Muscle of leg (tissue), 11 donors: ENCODE data around the gene CDH4. TPM values are rescaled to one million over a fixed set of nuclear protein-coding genes. Genes with fewer than 3 reads are reported as not detected.

Experiments used
- DNase-seq: peaks from one replicate; pipeline ENCODE4 v3.0.0; 2013
- H3K27ac ChIP-seq: one replicate; pipeline ENCODE4 v1.5.1; 2013; ENCODE audit warnings: mild to moderate bottlenecking, low read length, control low read depth
- H3K27me3 ChIP-seq: one replicate; pipeline ENCODE4 v1.6.1; 2013; ENCODE audit warnings: low read length; ENCODE audit not compliant: control insufficient read depth, insufficient read depth
- H3K36me3 ChIP-seq: one replicate; pipeline ENCODE4 v1.6.1; 2013; ENCODE audit warnings: low read length; ENCODE audit not compliant: control insufficient read depth, insufficient read depth
- H3K4me1 ChIP-seq: one replicate; pipeline ENCODE4 v1.6.1; 2013; ENCODE audit warnings: low read length; ENCODE audit not compliant: control insufficient read depth, insufficient read depth
- H3K4me3 ChIP-seq: one replicate; pipeline ENCODE4 v1.5.1; 2013; ENCODE audit warnings: low read length, control low read depth
- H3K9me3 ChIP-seq: replicated peaks from 2 replicates; pipeline ENCODE4 v1.6.1; 2013; ENCODE audit warnings: low read depth, low read length; ENCODE audit not compliant: control insufficient read depth
- WGBS: methylation state at CpG from one replicate; pipeline ENCODE4 v1.1.5; 2013; ENCODE audit warnings: missing lambda C conversion rate; ENCODE audit not compliant: insufficient coverage; 5-methylcytosine and 5-hydroxymethylcytosine counted together
- polyA plus RNA-seq, 8 donors: library from polyadenylated mRNA; unstranded; fragments of 120-200 nt; gene quantifications; one replicate each; pipeline versions ENCODE4 v1.2.1 to v1.2.3, GENCODE V29; 2013; ENCODE audit warnings: inconsistent platforms in 1 of 8, low replicate concordance in 1 of 8; ENCODE audit not compliant: insufficient read length in 8 of 8, insufficient read depth in 1 of 8
- total RNA-seq: library from RNA; stranded (reverse); fragments of 120-200 nt; gene quantifications from one replicate; pipeline ENCODE4 v1.2.4, GENCODE V29; 2013

CDH4 gene
- total and polyA plus RNA-seq, 9 donors = 0.66 to 1.4 (median 1.2) TPM

DNA sequence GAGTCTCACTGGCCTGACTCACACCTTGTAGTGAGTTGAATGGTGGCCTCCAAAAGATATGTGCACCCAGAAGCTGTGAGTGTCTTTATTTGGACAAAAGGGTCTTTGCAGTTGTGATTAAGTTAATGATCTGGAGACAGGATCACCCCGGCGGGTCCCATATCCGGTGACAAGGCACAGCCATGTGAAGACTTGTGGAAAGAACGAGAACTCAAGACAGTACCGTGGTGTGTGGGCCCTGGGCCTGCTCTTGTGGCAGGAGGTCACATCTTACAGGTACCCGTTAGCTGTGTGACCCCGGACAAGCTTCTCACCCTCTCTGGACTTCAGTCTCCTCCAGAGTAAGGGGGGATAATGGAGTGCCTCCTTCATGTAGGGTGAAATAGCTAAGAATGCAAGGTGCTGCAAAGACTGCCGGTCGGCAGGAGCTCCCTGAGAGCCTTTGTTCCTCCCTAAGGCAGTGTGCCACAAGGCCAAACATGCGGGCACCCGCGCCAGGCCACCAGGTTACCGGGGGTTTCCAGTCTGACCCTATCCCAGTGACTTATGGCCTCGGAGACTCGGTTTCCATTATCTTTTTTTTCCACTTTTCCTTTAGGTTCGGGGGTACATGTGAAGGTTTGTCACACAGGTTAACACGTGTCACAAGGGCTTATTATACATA, 39.2 kb downstream of the CDH4 start:
- peaks cover 6% of the 10 kb centered on the region for H3K27me3 ChIP-seq
- H3K4me1 ChIP-seq = no peaks in the 10 kb centered on the region
- no peak for DNase-seq
- no peaks in the 10 kb centered on the region for H3K36me3 ChIP-seq
- WGBS = 89% methylated on average over 15 of the region's 17 CpGs
- H3K9me3 ChIP-seq = peaks cover 8% of the 10 kb centered on the region
- no peak overlapping the region for H3K4me3 ChIP-seq
- no peak overlapping the region for H3K27ac ChIP-seq

DNA sequence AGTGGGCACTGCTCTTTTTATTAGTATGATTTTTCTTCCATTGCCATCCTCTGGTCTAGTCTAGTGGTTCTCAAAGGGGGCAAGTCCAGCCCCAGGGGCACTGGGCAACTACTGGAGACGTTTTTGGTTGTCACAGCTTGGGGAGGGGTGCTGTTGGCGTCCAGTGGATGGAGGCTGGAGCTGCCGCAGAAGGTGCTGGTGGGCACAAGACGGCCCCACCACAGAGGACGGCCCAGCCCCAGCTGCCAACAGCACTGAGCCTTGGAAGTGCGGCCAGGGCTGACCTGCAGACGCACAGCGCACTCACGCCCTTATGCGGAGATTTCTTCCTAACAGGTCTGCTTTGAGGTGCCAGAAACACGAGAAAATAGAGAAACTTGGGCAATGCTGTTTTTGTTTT, 40.3 kb downstream of the CDH4 start:
- no peak overlapping the region for H3K4me3 ChIP-seq
- H3K4me1 ChIP-seq = no peaks in the 10 kb centered on the region
- 87% methylated on average over 11 of the region's 11 CpGs for WGBS
- DNase-seq = no peak
- no peaks in the 10 kb centered on the region for H3K36me3 ChIP-seq
- peaks cover 8% of the 10 kb centered on the region for H3K9me3 ChIP-seq
- no peak overlapping the region for H3K27ac ChIP-seq
- H3K27me3 ChIP-seq = peaks cover 8% of the 10 kb centered on the region

DNA sequence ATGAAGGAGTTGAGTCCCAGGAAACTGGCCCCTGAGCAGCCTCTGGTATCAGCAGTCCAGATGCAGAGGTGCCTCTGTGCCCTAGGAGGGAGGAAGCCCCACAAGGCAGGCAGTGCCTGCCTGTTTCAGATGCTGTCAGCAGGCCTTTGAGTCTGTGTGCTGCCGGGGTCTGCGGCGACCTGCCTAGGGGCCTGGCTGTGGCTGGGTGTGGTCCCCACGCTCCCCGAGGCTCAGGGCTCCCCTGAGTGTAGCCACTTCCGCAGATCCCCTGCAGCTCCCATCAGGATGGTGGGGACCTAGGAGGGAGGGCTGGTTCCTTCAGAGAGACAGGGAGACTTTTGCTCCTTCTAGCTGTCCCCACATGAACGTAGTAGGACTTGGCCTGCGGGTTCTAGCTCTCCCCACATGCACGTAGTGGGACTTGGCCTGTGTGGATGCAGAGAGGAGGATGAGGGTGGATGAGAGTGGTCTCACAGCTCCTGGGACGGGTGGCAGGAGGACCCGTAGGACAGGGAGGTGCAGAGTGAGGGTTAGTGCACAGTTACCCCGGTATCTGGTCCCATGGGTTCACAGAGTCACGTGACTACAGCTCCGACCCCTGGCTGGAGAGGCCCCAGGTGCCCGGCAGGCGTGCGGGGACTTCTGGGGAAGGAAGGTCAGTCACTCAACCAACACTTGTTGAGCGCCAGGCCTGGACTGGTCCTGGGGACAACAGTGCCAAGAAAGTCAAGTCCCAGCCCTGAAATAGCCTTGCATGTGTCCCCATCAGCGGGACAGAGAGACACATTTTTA, 41.0 kb downstream of the CDH4 start:
- Histone ChIP-seq H3K36me3 (no peaks in the 10 kb centered on the region), H3K27me3 (peaks cover 4% of the 10 kb centered on the region), H3K4me3 (no peak overlapping the region), H3K4me1 (no peaks in the 10 kb centered on the region), H3K9me3 (peaks cover 8% of the 10 kb centered on the region), H3K27ac (no peak overlapping the region)
- no peak for DNase-seq
- WGBS = 78% methylated on average over 16 of the region's 19 CpGs

DNA sequence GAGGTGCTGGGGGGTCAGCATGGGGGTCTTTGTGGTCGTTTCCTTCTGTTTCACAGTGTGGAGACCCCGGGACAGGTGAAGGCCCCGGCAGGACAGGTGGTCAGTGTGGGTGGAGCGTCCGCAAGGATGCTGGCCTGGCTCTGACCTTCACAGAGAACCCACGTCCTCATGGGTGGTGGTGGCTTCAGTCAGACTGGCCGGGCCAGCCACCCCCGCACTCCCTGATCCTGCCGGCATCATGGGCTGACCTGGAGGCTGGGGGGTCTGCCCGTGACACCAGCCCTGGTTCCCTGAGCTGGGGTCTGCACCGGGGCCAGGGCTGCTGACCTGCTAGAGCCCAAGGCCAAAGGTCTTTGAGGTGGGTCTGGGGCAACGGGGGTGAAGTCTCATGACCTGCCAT, 41.9 kb downstream of the CDH4 start:
- Histone ChIP-seq H3K9me3 (peaks cover 8% of the 10 kb centered on the region), H3K27ac (no peak overlapping the region), H3K4me3 (no peak overlapping the region), H3K36me3 (no peaks in the 10 kb centered on the region), H3K4me1 (no peaks in the 10 kb centered on the region), H3K27me3 (peaks cover 4% of the 10 kb centered on the region)
- WGBS = 77% methylated on average over 12 of the region's 12 CpGs
- no peak for DNase-seq

DNA sequence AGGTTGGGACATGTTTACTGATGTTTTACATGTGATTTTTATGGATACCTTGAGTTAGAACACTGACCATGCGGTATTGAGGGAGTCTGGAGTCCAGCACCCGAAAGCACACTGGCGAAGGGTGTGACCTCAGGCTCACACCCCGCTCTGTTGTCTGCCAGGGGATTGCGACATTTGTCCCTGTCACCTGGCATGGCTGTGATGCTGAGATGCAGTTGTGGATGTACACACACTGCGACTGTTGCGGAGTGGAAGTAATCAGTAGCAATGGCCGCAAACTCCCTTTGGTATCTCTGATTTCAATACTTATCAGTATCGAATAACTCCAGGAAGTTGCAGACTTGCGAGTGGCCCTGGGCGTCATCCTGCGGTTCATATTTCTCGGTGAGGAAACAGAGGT, 43.2 kb downstream of the CDH4 start:
- 79% methylated on average over 11 of the region's 13 CpGs for WGBS
- Histone ChIP-seq H3K27ac (no peak overlapping the region), H3K27me3 (peaks cover 6% of the 10 kb centered on the region), H3K4me1 (peaks cover 7% of the 10 kb centered on the region), H3K4me3 (no peak overlapping the region), H3K36me3 (no peaks in the 10 kb centered on the region), H3K9me3 (peaks cover 4% of the 10 kb centered on the region)
- DNase-seq = no peak

DNA sequence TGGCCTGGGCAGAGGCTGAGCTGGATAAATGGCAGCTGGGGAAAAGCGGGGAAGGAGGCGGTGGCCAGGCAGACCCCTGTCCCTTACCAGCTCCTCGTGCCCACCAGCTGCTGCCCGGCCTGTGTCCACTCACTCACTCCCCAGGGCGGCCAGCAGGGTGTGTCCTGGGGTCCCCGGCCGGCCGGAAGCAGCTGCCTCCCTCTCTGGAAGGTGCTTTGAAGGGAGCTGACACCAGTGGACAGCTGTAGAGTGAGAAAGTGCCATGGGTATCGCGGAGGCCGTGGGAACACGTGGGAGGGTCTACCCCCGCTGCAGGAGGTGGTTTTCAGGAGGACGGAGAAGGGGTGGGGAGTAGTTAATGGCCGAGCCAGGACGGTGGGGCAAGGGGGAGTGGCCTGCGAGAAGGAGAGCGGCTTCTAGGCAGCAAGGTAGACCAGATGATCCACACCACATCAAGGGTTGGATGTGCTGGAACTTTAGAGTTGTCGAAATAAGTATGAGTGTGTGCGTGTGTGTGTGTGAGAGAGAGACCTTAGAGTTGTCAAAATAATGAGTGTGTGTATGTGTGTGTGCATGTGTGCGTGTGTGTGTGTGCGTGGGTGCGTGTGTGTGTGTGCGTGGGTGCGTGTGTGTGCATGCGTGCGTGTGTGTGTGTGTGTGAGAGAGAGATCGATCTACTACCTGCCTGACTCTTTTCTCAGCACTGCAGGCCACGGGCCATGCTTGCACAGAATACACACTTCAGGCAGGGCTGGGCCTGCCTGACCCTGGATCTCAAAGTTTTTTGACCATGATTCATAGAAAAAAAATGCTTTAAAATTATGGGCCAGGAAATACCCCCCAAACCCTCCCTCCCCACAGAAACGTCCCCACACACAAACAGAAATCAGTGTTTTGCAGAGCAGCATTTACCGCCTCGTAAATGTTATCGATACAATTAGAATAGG, 43.9 kb downstream of the CDH4 start:
- 56% methylated on average over 24 of the region's 33 CpGs for WGBS
- H3K27me3 ChIP-seq = peaks cover 8% of the 10 kb centered on the region
- H3K36me3 ChIP-seq = no peaks in the 10 kb centered on the region
- H3K27ac ChIP-seq = no peak overlapping the region
- H3K9me3 ChIP-seq = no peaks in the 10 kb centered on the region
- peaks cover 7% of the 10 kb centered on the region for H3K4me1 ChIP-seq
- H3K4me3 ChIP-seq = no peak overlapping the region
- peak; percentile 21 for DNase-seq

DNA sequence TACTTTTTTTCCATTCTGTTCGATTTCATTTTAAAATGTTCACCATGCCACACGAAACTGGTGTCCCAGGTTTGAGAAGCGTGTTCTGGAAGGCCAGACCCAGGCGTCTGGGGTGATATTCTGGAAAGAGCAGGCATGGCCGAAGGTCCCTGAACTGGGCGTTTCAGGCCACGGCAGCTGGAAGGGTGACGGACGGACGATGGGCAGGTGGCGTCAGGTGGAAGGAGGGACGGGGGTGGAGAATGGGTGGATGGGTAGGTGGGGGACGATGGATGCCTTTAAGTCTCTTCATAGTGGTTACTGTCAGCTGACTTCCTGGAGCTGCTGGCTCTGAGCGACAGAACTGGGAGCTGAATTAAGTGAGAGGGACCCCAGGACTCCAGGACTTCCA, 44.6 kb downstream of the CDH4 start:
- no peak for DNase-seq
- Histone ChIP-seq H3K9me3 (no peaks in the 10 kb centered on the region), H3K4me3 (no peak overlapping the region), H3K27ac (no peak overlapping the region), H3K36me3 (no peaks in the 10 kb centered on the region), H3K27me3 (peaks cover 8% of the 10 kb centered on the region), H3K4me1 (peaks cover 7% of the 10 kb centered on the region)
- WGBS = 81% methylated on average over 14 of the region's 14 CpGs

DNA sequence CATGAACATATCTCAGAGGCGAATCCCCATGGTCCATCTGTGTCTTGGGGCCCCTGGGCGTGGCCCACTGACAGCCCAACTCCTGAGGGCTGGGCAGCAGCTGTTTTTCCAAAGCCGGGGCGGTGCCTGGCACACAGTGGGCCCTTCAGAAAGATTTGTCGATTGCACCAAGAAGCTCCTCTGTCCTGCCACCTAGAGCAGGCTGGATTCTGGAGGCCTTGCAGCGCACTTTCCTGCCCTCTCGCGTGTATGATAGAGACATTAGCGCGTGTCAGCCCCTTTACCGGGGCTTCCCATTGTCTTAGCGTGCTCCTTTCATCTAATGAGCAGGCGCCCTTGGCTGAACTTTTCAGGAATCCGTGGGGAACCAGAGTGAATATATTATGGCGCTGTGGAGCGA, 45.4 kb downstream of the CDH4 start:
- 89% methylated on average over 16 of the region's 16 CpGs for WGBS
- Histone ChIP-seq H3K27me3 (peaks cover 8% of the 10 kb centered on the region), H3K4me3 (no peak overlapping the region), H3K4me1 (peaks cover 7% of the 10 kb centered on the region), H3K36me3 (no peaks in the 10 kb centered on the region), H3K9me3 (no peaks in the 10 kb centered on the region), H3K27ac (no peak overlapping the region)
- DNase-seq = no peak

DNA sequence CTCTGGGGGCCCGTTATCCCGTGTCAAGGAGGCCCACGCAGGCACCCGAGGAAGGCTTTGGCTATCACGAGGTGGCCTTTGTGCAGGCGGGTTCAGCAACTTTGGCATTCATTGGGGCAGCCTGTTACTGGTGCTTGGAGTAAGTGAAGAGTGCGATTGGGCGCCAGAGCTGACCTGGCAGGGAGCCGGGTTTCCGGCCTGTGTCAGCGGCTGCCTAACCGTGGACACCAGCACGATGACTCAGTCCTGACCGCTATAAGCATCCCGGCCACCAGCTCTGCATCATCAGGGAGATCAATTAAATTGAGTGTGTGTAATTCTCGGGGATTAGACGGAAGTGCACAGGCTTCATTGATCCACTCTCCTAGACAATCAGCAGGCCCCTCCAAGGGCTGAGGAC, 45.9 kb downstream of the CDH4 start:
- no peak overlapping the region for H3K27ac ChIP-seq
- WGBS = 70% methylated on average over 14 of the region's 17 CpGs
- H3K4me1 ChIP-seq = peaks cover 7% of the 10 kb centered on the region
- H3K4me3 ChIP-seq = no peak overlapping the region
- H3K36me3 ChIP-seq = no peaks in the 10 kb centered on the region
- H3K9me3 ChIP-seq = no peaks in the 10 kb centered on the region
- DNase-seq = no peak
- H3K27me3 ChIP-seq = peaks cover 8% of the 10 kb centered on the region

DNA sequence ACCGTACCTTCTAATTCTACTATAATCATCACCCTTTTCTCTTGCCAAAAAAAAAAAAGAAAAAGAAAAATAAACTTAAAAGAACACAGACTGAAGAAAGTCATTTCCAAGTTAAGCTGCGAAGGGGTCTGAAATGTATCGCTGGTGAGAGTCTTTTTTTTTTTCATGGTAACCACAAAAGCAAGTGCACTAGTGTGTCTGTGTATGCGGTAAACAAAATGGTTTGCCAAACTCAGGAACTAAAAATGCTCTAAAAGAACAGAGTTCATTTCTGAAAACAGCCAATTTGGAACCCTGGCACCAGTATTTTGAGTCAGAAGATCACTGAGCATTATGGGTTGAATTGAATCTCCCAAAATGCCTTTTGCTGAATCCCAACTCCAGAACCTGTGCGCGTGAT, 46.6 kb downstream of the CDH4 start:
- Histone ChIP-seq H3K9me3 (no peaks in the 10 kb centered on the region), H3K36me3 (no peaks in the 10 kb centered on the region), H3K4me1 (peaks cover 7% of the 10 kb centered on the region), H3K27me3 (peaks cover 8% of the 10 kb centered on the region), H3K27ac (no peak overlapping the region), H3K4me3 (no peak overlapping the region)
- DNase-seq = no peak
- 100% methylated on average over 2 of the region's 6 CpGs for WGBS
